ENCODE results near the gene ASB16. TPM values are rescaled to one million over a fixed set of nuclear protein-coding genes. Genes with fewer than 3 reads are reported as not detected.
A peak's percentile ranks its signal among the peaks of the same experiment; 100 is the strongest.

The ASB16 gene, protein sequence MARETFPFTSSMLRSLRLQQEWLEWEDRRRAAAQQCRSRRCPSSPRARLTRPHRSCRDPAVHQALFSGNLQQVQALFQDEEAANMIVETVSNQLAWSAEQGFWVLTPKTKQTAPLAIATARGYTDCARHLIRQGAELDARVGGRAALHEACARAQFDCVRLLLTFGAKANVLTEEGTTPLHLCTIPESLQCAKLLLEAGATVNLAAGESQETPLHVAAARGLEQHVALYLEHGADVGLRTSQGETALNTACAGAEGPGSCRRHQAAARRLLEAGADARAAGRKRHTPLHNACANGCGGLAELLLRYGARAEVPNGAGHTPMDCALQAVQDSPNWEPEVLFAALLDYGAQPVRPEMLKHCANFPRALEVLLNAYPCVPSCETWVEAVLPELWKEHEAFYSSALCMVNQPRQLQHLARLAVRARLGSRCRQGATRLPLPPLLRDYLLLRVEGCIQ
- total RNA-seq (2021): 0.11 to 0.23 TPM (median 0.14 TPM) in 3 replicates
- percentile 9 among the genes with signal in this experiment for Bru-seq, nascent RNA
- long read RNA-seq, experiment 1: 0 reads
- long read RNA-seq, experiment 2: 0 reads
- long read RNA-seq, experiment 3: 0 reads

DNA sequence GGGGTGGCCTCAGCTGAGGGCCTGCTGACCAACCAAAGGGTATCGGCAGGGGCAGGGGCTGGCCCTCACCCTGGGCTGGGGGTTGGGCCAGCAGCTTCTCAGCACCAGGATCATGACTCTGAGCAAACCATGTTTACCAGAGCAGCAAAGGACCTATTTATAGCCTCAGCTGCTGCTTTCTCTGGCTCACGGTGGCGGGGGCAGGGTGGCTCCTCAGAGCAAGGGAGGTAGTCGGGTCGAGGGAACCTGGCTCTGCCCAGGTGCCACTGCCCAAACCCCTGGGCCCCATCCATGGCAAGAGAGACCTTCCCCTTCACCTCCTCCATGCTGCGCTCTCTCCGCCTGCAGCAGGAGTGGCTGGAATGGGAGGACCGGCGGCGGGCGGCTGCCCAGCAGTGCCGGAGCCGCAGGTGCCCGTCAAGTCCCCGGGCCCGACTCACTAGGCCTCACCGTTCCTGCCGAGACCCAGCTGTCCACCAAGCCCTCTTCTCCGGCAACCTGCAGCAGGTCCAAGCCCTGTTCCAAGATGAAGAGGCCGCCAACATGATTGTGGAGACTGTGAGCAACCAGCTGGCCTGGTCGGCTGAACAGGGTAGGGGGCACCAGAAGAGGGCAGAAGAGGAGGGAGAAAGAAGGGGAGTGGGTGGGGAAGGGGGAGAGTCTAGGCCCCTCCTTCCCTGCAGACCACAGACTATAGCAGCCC is at the start of gene ASB16:
Gene ASB16 (plus strand): TSS at position 206 of the 703 bp plus-strand sequence. CDS start 86 bp downstream, at position 292.
- no peak within 1 kb of the TSS for H3K4me3 Mint-ChIP-seq
- no peak within 1 kb of the TSS for H3K27ac Mint-ChIP-seq
- CTCF ChIA-PET: interaction anchor here (0.7 to 4.3 kb wide), 20 partner anchors 14 to 330 kb away, joined by 3 to 32 read pairs (median 5); partner anchors contain the start of genes FAM171A2, GRN, HDAC5 and TMUB2
- DNase-seq (ENCODE audit: low spot score) (peak; percentile 28), ATAC-seq (peak; percentile 60)
- peaks cover 3% of the 10 kb centered on the region for H3K36me3 Mint-ChIP-seq
- H3K27me3 Mint-ChIP-seq (ENCODE audit: low read depth): no peaks in the 10 kb centered on the region; the same call in 1 of the 2 replicates
- H3K9me3 Mint-ChIP-seq: no peaks in the 10 kb centered on the region
- POLR2A ChIA-PET: interaction anchor here (0.5 to 2.1 kb wide), 4 partner anchors 16 to 340 kb away, joined by 3 to 6 read pairs (median 3); partner anchors contain the start of genes HDAC5 and TMUB2
- TF ChIP-seq, protein P1, sequence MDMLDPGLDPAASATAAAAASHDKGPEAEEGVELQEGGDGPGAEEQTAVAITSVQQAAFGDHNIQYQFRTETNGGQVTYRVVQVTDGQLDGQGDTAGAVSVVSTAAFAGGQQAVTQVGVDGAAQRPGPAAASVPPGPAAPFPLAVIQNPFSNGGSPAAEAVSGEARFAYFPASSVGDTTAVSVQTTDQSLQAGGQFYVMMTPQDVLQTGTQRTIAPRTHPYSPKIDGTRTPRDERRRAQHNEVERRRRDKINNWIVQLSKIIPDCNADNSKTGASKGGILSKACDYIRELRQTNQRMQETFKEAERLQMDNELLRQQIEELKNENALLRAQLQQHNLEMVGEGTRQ (CRISPR knock-in tag; IDR thresholded peaks at IDR 0.05): no peak
- no peak for TF ChIP-seq JAZF1 (CRISPR knock-in tag; IDR thresholded peaks at IDR 0.05)
- TF ChIP-seq, protein P2, sequence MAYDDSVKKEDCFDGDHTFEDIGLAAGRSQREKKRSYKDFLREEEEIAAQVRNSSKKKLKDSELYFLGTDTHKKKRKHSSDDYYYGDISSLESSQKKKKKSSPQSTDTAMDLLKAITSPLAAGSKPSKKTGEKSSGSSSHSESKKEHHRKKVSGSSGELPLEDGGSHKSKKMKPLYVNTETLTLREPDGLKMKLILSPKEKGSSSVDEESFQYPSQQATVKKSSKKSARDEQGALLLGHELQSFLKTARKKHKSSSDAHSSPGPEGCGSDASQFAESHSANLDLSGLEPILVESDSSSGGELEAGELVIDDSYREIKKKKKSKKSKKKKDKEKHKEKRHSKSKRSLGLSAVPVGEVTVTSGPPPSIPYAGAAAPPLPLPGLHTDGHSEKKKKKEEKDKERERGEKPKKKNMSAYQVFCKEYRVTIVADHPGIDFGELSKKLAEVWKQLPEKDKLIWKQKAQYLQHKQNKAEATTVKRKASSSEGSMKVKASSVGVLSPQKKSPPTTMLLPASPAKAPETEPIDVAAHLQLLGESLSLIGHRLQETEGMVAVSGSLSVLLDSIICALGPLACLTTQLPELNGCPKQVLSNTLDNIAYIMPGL (CRISPR knock-in tag; IDR thresholded peaks at IDR 0.05): 0 out of 2 replicates have a peak, but pooled peaks have one; percentile 27
- H3K4me1 Mint-ChIP-seq: peaks cover 23% of the 10 kb centered on the region

DNA sequence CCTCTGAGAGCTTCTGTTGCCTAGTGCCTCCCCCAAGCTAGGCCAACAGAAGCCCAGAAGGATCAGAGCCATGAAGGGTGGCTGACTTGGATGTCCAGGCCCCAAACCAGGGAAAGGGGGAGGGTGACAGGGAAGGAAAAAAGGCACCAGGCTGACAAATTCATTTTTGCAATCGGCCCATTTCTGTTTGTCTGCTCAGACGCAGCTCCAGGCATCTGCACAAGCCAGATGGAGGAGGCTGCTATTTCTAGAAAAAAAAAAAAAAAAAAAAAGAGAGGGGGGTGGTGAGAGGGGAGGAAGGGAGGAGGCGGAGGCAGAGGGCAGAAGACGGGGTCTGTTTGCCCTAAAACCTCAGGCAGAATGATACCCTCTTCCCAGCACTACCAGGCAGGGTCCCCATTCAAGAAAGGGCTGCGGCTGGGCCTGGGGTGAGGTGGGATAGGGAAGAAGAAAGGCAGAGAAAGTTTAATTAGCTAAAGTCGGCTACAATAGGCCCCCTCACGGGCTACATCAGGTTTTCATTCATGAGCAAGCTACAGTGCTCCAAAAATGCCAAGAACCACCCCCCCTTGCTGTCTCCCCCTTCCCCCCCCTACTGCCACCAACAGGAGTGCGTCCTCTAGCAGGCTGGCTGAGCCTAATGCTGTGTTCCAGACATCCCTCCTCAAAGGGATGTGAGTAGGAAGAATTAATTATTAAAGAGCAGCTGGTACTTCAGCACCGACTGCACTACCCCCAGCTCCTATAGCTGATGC is 49.5 kb upstream of the ASB16 start:
- ChIA-PET CTCF (interaction anchor here (0.6 to 5.0 kb wide), 12 partner anchors 9 to 899 kb away, joined by 3 to 32 read pairs (median 4); partner anchors contain the start of gene ASB16), POLR2A (interaction anchor here (0.6 kb wide), 2 partner anchors 20 to 51 kb away, joined by 3 to 5 read pairs; no protein-coding TSS in a partner anchor)
- Mint-ChIP-seq H3K27me3 (ENCODE audit: low read depth) (no peaks in the 10 kb centered on the region), H3K4me1 (peaks cover 61% of the 10 kb centered on the region), H3K36me3 (no peaks in the 10 kb centered on the region), H3K9me3 (no peaks in the 10 kb centered on the region), H3K4me3 (peak overlapping the region; percentile 91), H3K27ac (peak overlapping the region; percentile 70; the same call in 1 of the 2 replicates)
- TF ChIP-seq E2F5 (CRISPR knock-in tag; IDR thresholded peaks at IDR 0.05) (no peak), MXD4 (CRISPR knock-in tag; IDR thresholded peaks at IDR 0.05; ENCODE audit: borderline replicate concordance) (no peak), JUN (CRISPR knock-in tag; IDR thresholded peaks at IDR 0.05) (no peak), PRRX2 (CRISPR knock-in tag; IDR thresholded peaks at IDR 0.05) (no peak)
- TF ChIP-seq, protein P3, sequence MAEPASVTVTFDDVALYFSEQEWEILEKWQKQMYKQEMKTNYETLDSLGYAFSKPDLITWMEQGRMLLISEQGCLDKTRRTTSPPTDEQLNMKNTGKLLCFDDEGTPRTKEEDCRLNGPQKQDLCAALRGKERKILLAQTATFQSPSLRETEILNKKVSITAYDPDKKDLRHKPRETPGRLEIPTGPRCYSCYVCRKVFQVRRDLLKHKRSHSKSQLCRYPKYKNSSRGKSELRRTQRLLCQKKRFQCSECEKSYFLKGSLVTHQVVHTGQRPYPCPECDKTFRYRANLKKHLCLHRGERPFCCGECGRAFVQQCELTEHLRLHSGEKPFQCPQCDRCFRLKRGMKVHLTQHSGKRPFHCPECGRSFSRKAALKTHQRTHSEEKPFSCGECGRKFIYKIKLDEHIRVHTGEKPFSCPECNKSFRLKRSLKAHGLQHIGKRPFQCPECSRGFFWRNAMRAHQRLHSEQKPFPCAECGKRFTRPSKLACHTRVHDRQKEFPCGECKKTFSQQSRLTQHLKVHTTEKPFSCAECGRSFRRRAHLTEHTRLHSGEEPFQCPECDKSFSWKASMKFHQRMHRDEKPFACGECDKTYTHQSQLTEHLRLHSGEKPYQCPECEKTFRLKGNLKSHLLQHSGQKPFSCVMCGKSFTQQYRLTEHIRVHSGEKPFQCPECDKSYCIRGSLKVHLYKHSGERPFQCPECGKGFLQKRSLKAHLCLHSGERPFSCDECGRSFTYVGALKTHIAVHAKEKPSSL (CRISPR knock-in tag; conservative IDR thresholded peaks at IDR 0.05): no peak
- no peak for DNase-seq (ENCODE audit: low spot score)
- ATAC-seq: no peak
